Transverse colon (tissue), 4 donors: ENCODE data around the gene CCDC177. TPM values are rescaled to one million over a fixed set of nuclear protein-coding genes. Genes with fewer than 3 reads are reported as not detected.

ENCODE experiments used
- DNase-seq: peaks from one replicate; pipeline ENCODE4 v3.0.0-alpha.2; 2019
- H3K27ac ChIP-seq, 4 donors: fragments of 200-600 bp; sonication (generic); 2 replicates each; pipeline ENCODE4 v1.5.1; 2016 to 2018; ENCODE audit warnings: inconsistent platforms in 4 of 4
- H3K27me3 ChIP-seq: fragments of 200-600 bp; sonication (generic); 2 replicates; pipeline ENCODE4 v1.5.1; 2017; ENCODE audit warnings: inconsistent platforms
- H3K36me3 ChIP-seq, 4 donors: fragments of 200-600 bp; sonication (generic); 2 replicates each; pipeline ENCODE4 v1.5.1; 2017 to 2019; ENCODE audit warnings: inconsistent platforms in 4 of 4
- H3K4me1 ChIP-seq, 4 donors: fragments of 200-600 bp; sonication (generic); 2 replicates each; pipeline ENCODE4 v1.5.1; 2017 to 2020; ENCODE audit warnings: inconsistent platforms in 4 of 4
- H3K4me3 ChIP-seq, 4 donors: fragments of 200-600 bp; sonication (generic); 1 replicate in 1 of 4; 2 replicates in 3 of 4; pipeline versions ENCODE4 v1.5.1 to v1.6.1; 2017 to 2019; ENCODE audit warnings: inconsistent platforms in 4 of 4
- H3K9me3 ChIP-seq, 2 donors: fragments of 200-600 bp; sonication (generic); 2 replicates each; pipeline ENCODE4 v1.5.1; 2017 to 2019; ENCODE audit warnings: inconsistent platforms in 2 of 2
- CTCF ChIP-seq, 5 experiments: fragments of 200-600 bp in 3 of 5; fragments of 450-650 bp in 2 of 5; sonication (generic) in 3 of 5; IDR thresholded peaks; 1 replicate in 2 of 5; 2 replicates in 3 of 5; pipeline ENCODE4 v1.5.1; 2016 to 2017; ENCODE audit warnings: antibody characterized with exemption in 5 of 5, inconsistent platforms in 3 of 5, mild to moderate bottlenecking in 2 of 5, moderate library complexity in 1 of 5
- EP300 ChIP-seq: sonication (generic); formaldehyde crosslinking; IDR thresholded peaks from one replicate; pipeline ENCODE4 v1.6.1; 2017; ENCODE audit warnings: antibody characterized with exemption, low read depth
- POLR2A ChIP-seq: fragments of 450-650 bp; IDR thresholded peaks from one replicate; pipeline ENCODE4 v1.6.1; 2016; ENCODE audit warnings: antibody characterized with exemption, mild to moderate bottlenecking, moderate library complexity
- POLR2AphosphoS5 ChIP-seq, 3 donors: sonication (generic); formaldehyde crosslinking; IDR thresholded peaks; one replicate each; pipeline ENCODE4 v1.6.1; 2016; ENCODE audit warnings: antibody characterized with exemption in 3 of 3
- WGBS, 2 donors: methylation state at CpG; one replicate each; pipeline ENCODE4 v1.1.5; 2018; ENCODE audit warnings: low coverage in 1 of 2; 5-methylcytosine and 5-hydroxymethylcytosine counted together
- in situ Hi-C, 4 donors: fragments of 200-750 bp; cut with MboI; loops; one replicate each; pipeline versions ENCODE4 v1.15.0 to v1.15.1; 2017; ENCODE audit warnings: low sequenced_read_pairs in 3 of 4, low pct_ligation_motif_present in 1 of 4, low pct_unique_long_range_greater_than_20kb in 1 of 4
- intact Hi-C: fragments of 100-400 bp; cut with DNase I; formaldehyde crosslinking; loops from one replicate; pipeline ENCODE4 v1.15.1; 2023; ENCODE audit warnings: low total_unique reads
- total RNA-seq, 4 donors: library from RNA; depleted of rRNA; stranded (reverse); fragments of >200 nt; gene quantifications; one replicate each; pipeline ENCODE4 v1.1.0, GENCODE V29; 2016

The CCDC177 gene
- total RNA-seq, 4 donors from 2014 or later = not detected

- Histone ChIP-seq H3K27ac (no peak overlapping the region), H3K9me3 (no peaks in the 10 kb centered on the region), H3K4me3 (no peak overlapping the region), H3K4me1 (no peaks in the 10 kb centered on the region), H3K27me3 (peaks cover 34% of the 10 kb centered on the region), H3K36me3 (no peaks in the 10 kb centered on the region)
- 79 to 87% methylated on average over 7 to 8 of the region's 8 CpGs for WGBS, 2 donors
- in situ Hi-C loops (no loop called here), intact Hi-C loops (no loop called here)
- no peak for DNase-seq
- TF ChIP-seq EP300 = no peak
- TF ChIP-seq POLR2AphosphoS5 (IDR thresholded peaks at IDR 0.05) = no peak
- no peak for TF ChIP-seq CTCF (IDR thresholded peaks at IDR 0.05)
- no peak for TF ChIP-seq POLR2A
Observed at GRCh38 chr14:69548566-69548965, 26.1 kb downstream of the CCDC177 start.

GRCh38 chr14:69547701-69548348 lies 26.8 kb downstream of the CCDC177 start:
- in situ Hi-C loops = no loop called here
- Histone ChIP-seq H3K27ac (no peak overlapping the region), H3K36me3 (no peaks in the 10 kb centered on the region), H3K4me3 (no peak overlapping the region), H3K27me3 (peaks cover 34% of the 10 kb centered on the region), H3K9me3 (no peaks in the 10 kb centered on the region), H3K4me1 (no peaks in the 10 kb centered on the region)
- 36 to 61% methylated on average over 4 to 46 of the region's 46 CpGs for WGBS, 2 donors
- DNase-seq = no peak
- TF ChIP-seq CTCF (IDR thresholded peaks at IDR 0.05) (peak in 3 of 5 experiments; percentile 20 to 43 (median 38)), POLR2A (no peak), EP300 (no peak), POLR2AphosphoS5 (IDR thresholded peaks at IDR 0.05) (no peak)
- intact Hi-C loops = no loop called here

- peaks cover 14% of the 10 kb centered on the region for H3K27me3 ChIP-seq
- WGBS, 2 donors = 47 to 60% methylated on average over 2 to 12 of the region's 12 CpGs
- intact Hi-C loops = no loop called here
- H3K36me3 ChIP-seq = no peaks in the 10 kb centered on the region
- no peak overlapping the region for H3K4me3 ChIP-seq
- DNase-seq = peak; percentile 35
- in situ Hi-C loops = no loop called here
- H3K27ac ChIP-seq = no peak overlapping the region
- TF ChIP-seq CTCF (IDR thresholded peaks at IDR 0.05) (no peak), POLR2A (no peak), EP300 (no peak), POLR2AphosphoS5 (IDR thresholded peaks at IDR 0.05) (no peak)
- H3K4me1 ChIP-seq = peaks cover 0 to 11% (median 0%) of the 10 kb centered on the region in 4 donors
- no peaks in the 10 kb centered on the region for H3K9me3 ChIP-seq
Observed at GRCh38 chr14:69543341-69544115, 31.1 kb downstream of the CCDC177 start.

GRCh38 chr14:69542311-69542710 lies 32.4 kb downstream of the CCDC177 start:
- no peak overlapping the region for H3K27ac ChIP-seq
- peaks cover 0 to 11% (median 0%) of the 10 kb centered on the region in 4 donors for H3K4me1 ChIP-seq
- H3K36me3 ChIP-seq = no peaks in the 10 kb centered on the region
- peaks cover 4% of the 10 kb centered on the region for H3K27me3 ChIP-seq
- in situ Hi-C loops = no loop called here
- DNase-seq = no peak
- no peak for TF ChIP-seq POLR2A
- TF ChIP-seq POLR2AphosphoS5 (IDR thresholded peaks at IDR 0.05) = no peak
- TF ChIP-seq CTCF (IDR thresholded peaks at IDR 0.05) = no peak
- TF ChIP-seq EP300 = no peak
- intact Hi-C loops = no loop called here
- WGBS, 2 donors = 50 to 65% methylated on average over 1 to 2 of the region's 2 CpGs
- no peak overlapping the region for H3K4me3 ChIP-seq
- H3K9me3 ChIP-seq = no peaks in the 10 kb centered on the region
